Activated T-helper 2 cell treated with anti-CD3 and anti-CD28 coated beads, Interferon-gamma antibody, Interleukin-2, Interleukin-4, amounts not matched to agents 10 μg/mL and 5 μg/mL and 100 μg/mL, durations not matched to agents 14 hours and 24 hours and 36 hours (primary cell): ENCODE results near the gene SH3PXD2A. TPM values are rescaled to one million over a fixed set of nuclear protein-coding genes. Genes with fewer than 3 reads are reported as not detected.

Source experiments
- DNase-seq: peaks from one replicate; pipeline ENCODE4 v3.0.0; 2021; ENCODE audit warnings: low spot score
- H3K27ac Mint-ChIP-seq: one replicate; pipeline ENCODE4 v1.8.0; 2021; ENCODE audit warnings: mixed read lengths
- H3K27me3 Mint-ChIP-seq: one replicate; pipeline ENCODE4 v1.8.0; 2021; ENCODE audit warnings: low read depth, mixed read lengths
- H3K36me3 Mint-ChIP-seq: one replicate; pipeline ENCODE4 v1.8.0; 2021; ENCODE audit warnings: low read depth, mixed read lengths
- H3K4me1 Mint-ChIP-seq: one replicate; pipeline ENCODE4 v1.8.0; 2021; ENCODE audit warnings: low read depth, mixed read lengths
- H3K4me3 Mint-ChIP-seq: one replicate; pipeline ENCODE4 v1.8.0; 2021; ENCODE audit warnings: low read depth, mild to moderate bottlenecking, moderate library complexity, mixed read lengths
- H3K9me3 Mint-ChIP-seq: one replicate; pipeline ENCODE4 v1.8.0; 2021; ENCODE audit warnings: mixed read lengths
- intact Hi-C: fragments of 100-400 bp; cut with micrococcal nuclease; formaldehyde crosslinking; loops from one replicate; pipeline ENCODE4 v1.15.1; 2023
- total RNA-seq: library from RNA; stranded (reverse); gene quantifications from 2 replicates; pipeline ENCODE4 v1.2.3, GENCODE V29; 2022

The SH3PXD2A gene
- total RNA-seq, 1 donor from 2014 or later: 8.6 TPM

GRCh38 chr10:103889121-103889720 is 33.8 kb upstream of the SH3PXD2A start:
- H3K4me3 Mint-ChIP-seq: no peak overlapping the region
- H3K27ac Mint-ChIP-seq: peak overlapping the region; percentile 57
- no peak for DNase-seq
- peaks cover 38% of the 10 kb centered on the region for H3K4me1 Mint-ChIP-seq
- H3K36me3 Mint-ChIP-seq: peaks cover 65% of the 10 kb centered on the region
- intact Hi-C loops: loop anchor here (2.0 to 5.0 kb wide), 3 partner anchors 78 to 192 kb away; partner anchors contain the start of gene SLK
- no peaks in the 10 kb centered on the region for H3K9me3 Mint-ChIP-seq
- no peaks in the 10 kb centered on the region for H3K27me3 Mint-ChIP-seq

- H3K27ac Mint-ChIP-seq: peak overlapping the region; percentile 57
- peaks cover 64% of the 10 kb centered on the region for H3K36me3 Mint-ChIP-seq
- intact Hi-C loops: loop anchor here (1.0 to 5.0 kb wide), 6 partner anchors 30 to 321 kb away; partner anchors contain the start of genes SFR1, SLK and STN1
- DNase-seq: no peak
- no peaks in the 10 kb centered on the region for H3K27me3 Mint-ChIP-seq
- H3K4me3 Mint-ChIP-seq: no peak overlapping the region
- H3K4me1 Mint-ChIP-seq: peaks cover 38% of the 10 kb centered on the region
- no peaks in the 10 kb centered on the region for H3K9me3 Mint-ChIP-seq
These were observed 32.9 kb upstream of the SH3PXD2A start for GRCh38 chr10:103888113-103888841.

GRCh38 chr10:103885617-103886016 is 30.2 kb upstream of the SH3PXD2A start:
- DNase-seq: no peak
- Mint-ChIP-seq H3K9me3 (no peaks in the 10 kb centered on the region), H3K36me3 (peaks cover 66% of the 10 kb centered on the region), H3K27ac (no peak overlapping the region), H3K27me3 (no peaks in the 10 kb centered on the region), H3K4me1 (peaks cover 36% of the 10 kb centered on the region), H3K4me3 (no peak overlapping the region)
- intact Hi-C loops: loop anchor here (1.0 to 5.0 kb wide), 2 partner anchors 142 to 172 kb away; no protein-coding TSS in a partner anchor

GRCh38 chr10:103884681-103885139 is 29.3 kb upstream of the SH3PXD2A start:
- H3K27me3 Mint-ChIP-seq: no peaks in the 10 kb centered on the region
- DNase-seq: no peak
- intact Hi-C loops: loop anchor here (5.0 kb wide), 1 partner anchor 143 kb away; no protein-coding TSS in a partner anchor
- peak overlapping the region; percentile 24 for H3K27ac Mint-ChIP-seq
- peaks cover 27% of the 10 kb centered on the region for H3K4me1 Mint-ChIP-seq
- peaks cover 68% of the 10 kb centered on the region for H3K36me3 Mint-ChIP-seq
- no peak overlapping the region for H3K4me3 Mint-ChIP-seq
- H3K9me3 Mint-ChIP-seq: no peaks in the 10 kb centered on the region

GRCh38 chr10:103882285-103883007 is 27.1 kb upstream of the SH3PXD2A start:
- Mint-ChIP-seq H3K36me3 (peaks cover 63% of the 10 kb centered on the region), H3K4me3 (no peak overlapping the region), H3K4me1 (peaks cover 16% of the 10 kb centered on the region), H3K27me3 (no peaks in the 10 kb centered on the region), H3K9me3 (no peaks in the 10 kb centered on the region), H3K27ac (no peak overlapping the region)
- no peak for DNase-seq
- intact Hi-C loops: no loop called here

GRCh38 chr10:103881416-103882284 is 26.3 kb upstream of the SH3PXD2A start:
- Mint-ChIP-seq H3K9me3 (no peaks in the 10 kb centered on the region), H3K4me1 (peaks cover 14% of the 10 kb centered on the region), H3K27ac (no peak overlapping the region), H3K4me3 (no peak overlapping the region), H3K36me3 (peaks cover 55% of the 10 kb centered on the region), H3K27me3 (no peaks in the 10 kb centered on the region)
- DNase-seq: no peak
- intact Hi-C loops: no loop called here

- H3K4me1 Mint-ChIP-seq: peaks cover 4% of the 10 kb centered on the region
- DNase-seq: no peak
- H3K27me3 Mint-ChIP-seq: no peaks in the 10 kb centered on the region
- no peak overlapping the region for H3K4me3 Mint-ChIP-seq
- peak overlapping the region; percentile 5 for H3K27ac Mint-ChIP-seq
- H3K36me3 Mint-ChIP-seq: peaks cover 52% of the 10 kb centered on the region
- no peaks in the 10 kb centered on the region for H3K9me3 Mint-ChIP-seq
- intact Hi-C loops: no loop called here
These were observed 24.5 kb upstream of the SH3PXD2A start for GRCh38 chr10:103879831-103880230.

- Mint-ChIP-seq H3K4me3 (no peak overlapping the region), H3K36me3 (peaks cover 50% of the 10 kb centered on the region), H3K27ac (no peak overlapping the region), H3K4me1 (no peaks in the 10 kb centered on the region), H3K27me3 (no peaks in the 10 kb centered on the region), H3K9me3 (no peaks in the 10 kb centered on the region)
- intact Hi-C loops: no loop called here
- no peak for DNase-seq
These were observed 24.0 kb upstream of the SH3PXD2A start for GRCh38 chr10:103879409-103879808.

GRCh38 chr10:103877861-103878260 is 22.5 kb upstream of the SH3PXD2A start:
- H3K27me3 Mint-ChIP-seq: no peaks in the 10 kb centered on the region
- H3K4me3 Mint-ChIP-seq: no peak overlapping the region
- peaks cover 41% of the 10 kb centered on the region for H3K36me3 Mint-ChIP-seq
- H3K9me3 Mint-ChIP-seq: no peaks in the 10 kb centered on the region
- no peaks in the 10 kb centered on the region for H3K4me1 Mint-ChIP-seq
- DNase-seq: no peak
- intact Hi-C loops: no loop called here
- H3K27ac Mint-ChIP-seq: no peak overlapping the region

- no peak overlapping the region for H3K4me3 Mint-ChIP-seq
- intact Hi-C loops: no loop called here
- no peaks in the 10 kb centered on the region for H3K4me1 Mint-ChIP-seq
- no peaks in the 10 kb centered on the region for H3K9me3 Mint-ChIP-seq
- DNase-seq: no peak
- no peak overlapping the region for H3K27ac Mint-ChIP-seq
- H3K36me3 Mint-ChIP-seq: peaks cover 31% of the 10 kb centered on the region
- no peaks in the 10 kb centered on the region for H3K27me3 Mint-ChIP-seq
These were observed 20.8 kb upstream of the SH3PXD2A start for GRCh38 chr10:103876155-103876554.

GRCh38 chr10:103874730-103875129 is 19.4 kb upstream of the SH3PXD2A start:
- intact Hi-C loops: no loop called here
- no peaks in the 10 kb centered on the region for H3K27me3 Mint-ChIP-seq
- peaks cover 18% of the 10 kb centered on the region for H3K36me3 Mint-ChIP-seq

More at GRCh38 chr10:103874730-103875129, 19.4 kb upstream of the SH3PXD2A start:
- no peak overlapping the region for H3K27ac Mint-ChIP-seq
- no peaks in the 10 kb centered on the region for H3K9me3 Mint-ChIP-seq
- no peak overlapping the region for H3K4me3 Mint-ChIP-seq
- DNase-seq: no peak
- H3K4me1 Mint-ChIP-seq: no peaks in the 10 kb centered on the region
